ENCODE data around the gene DCST2. TPM values are rescaled to one million over a fixed set of nuclear protein-coding genes. Genes with fewer than 3 reads are reported as not detected.

DCST2 gene
- total and polyA plus RNA-seq, 10 of the 15 experiments (the other 5 are each of a cell fraction or from before 2014, with no cell fraction given) = 0.33 to 0.41 (median 0.36) TPM; not detected in 7

DNA sequence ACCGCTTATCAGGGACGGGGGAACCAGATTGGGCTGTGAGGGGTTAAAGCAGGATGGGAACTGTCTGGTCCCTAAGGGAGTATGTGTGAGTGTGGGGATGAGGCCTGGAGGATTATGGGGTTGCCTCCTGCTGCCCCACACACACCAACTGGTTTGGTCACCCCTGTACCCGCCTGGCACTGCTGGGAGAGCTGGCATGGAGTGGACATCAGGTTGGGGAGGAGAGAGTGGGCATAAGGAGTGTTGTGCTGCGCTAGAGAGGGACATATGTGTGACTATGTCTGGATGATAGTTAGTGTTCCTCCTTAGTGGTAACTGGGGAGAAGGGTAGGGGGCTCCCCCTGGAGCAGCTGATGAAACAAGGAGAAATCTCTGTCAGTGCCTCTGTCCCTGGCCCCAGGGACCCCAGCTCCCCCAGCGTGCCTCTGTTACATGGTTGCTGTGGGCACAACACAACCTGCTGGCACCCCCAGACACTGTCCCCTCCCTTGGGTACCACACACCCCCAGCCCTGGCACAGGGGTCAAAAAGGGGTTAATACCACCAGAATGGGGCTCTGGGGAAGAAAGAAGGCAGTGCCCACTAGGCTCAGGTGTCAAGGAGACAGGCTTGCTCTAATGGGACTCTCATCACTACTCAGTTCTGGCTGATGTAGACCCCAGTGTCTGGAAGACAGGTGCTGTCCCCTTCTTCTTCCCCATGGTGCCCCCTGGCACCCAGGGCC lies 29.1 kb downstream of the DCST2 start (continued):
- TF ChIP-seq SIX5 (IDR thresholded peaks at IDR 0.05; ENCODE audit: low read depth, low read length, severe bottlenecking) (no peak), RAD21 (IDR thresholded peaks at IDR 0.05; ENCODE audit: insufficient read depth, low read depth, low read length) (no peak), SREBF1 (IDR thresholded peaks at IDR 0.05; ENCODE audit: low read length) (no peak), KDM1A (IDR thresholded peaks at IDR 0.05; ENCODE audit: borderline replicate concordance) (no peak), CBX5 (IDR thresholded peaks at IDR 0.05; ENCODE audit: low read depth) (no peak), JUNB (IDR thresholded peaks at IDR 0.05) (no peak), GATAD2B (conservative IDR thresholded peaks at IDR 0.05; ENCODE audit: low read depth) (no peak), RB1 (IDR thresholded peaks at IDR 0.05; ENCODE audit: borderline replicate concordance) (no peak), CHD1 (IDR thresholded peaks at IDR 0.05; ENCODE audit: low read depth, low read length) (no peak), ZNF622 (IDR thresholded peaks at IDR 0.05) (no peak), YY1 (IDR thresholded peaks at IDR 0.05; ENCODE audit: low read depth, low read length) (no peak), CBFB (IDR thresholded peaks at IDR 0.05; ENCODE audit: low read depth) (no peak), BRCA1 (IDR thresholded peaks at IDR 0.05; ENCODE audit: low read depth, low read length) (no peak), HDAC6 (IDR thresholded peaks at IDR 0.05; ENCODE audit: unreplicated experiment) (no peak), TBL1XR1 (IDR thresholded peaks at IDR 0.05; ENCODE audit: low read depth, low read length) (no peak), YBX1 (IDR thresholded peaks at IDR 0.05) (no peak)
- TF ChIP-seq, protein P1, sequence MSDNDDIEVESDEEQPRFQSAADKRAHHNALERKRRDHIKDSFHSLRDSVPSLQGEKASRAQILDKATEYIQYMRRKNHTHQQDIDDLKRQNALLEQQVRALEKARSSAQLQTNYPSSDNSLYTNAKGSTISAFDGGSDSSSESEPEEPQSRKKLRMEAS (IDR thresholded peaks at IDR 0.05; ENCODE audit: low read depth, low read length) = no peak
- TF ChIP-seq, protein P2, sequence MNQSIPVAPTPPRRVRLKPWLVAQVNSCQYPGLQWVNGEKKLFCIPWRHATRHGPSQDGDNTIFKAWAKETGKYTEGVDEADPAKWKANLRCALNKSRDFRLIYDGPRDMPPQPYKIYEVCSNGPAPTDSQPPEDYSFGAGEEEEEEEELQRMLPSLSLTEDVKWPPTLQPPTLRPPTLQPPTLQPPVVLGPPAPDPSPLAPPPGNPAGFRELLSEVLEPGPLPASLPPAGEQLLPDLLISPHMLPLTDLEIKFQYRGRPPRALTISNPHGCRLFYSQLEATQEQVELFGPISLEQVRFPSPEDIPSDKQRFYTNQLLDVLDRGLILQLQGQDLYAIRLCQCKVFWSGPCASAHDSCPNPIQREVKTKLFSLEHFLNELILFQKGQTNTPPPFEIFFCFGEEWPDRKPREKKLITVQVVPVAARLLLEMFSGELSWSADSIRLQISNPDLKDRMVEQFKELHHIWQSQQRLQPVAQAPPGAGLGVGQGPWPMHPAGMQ (IDR thresholded peaks at IDR 0.05; ENCODE audit: borderline replicate concordance) = no peak
- TF ChIP-seq, protein P3, sequence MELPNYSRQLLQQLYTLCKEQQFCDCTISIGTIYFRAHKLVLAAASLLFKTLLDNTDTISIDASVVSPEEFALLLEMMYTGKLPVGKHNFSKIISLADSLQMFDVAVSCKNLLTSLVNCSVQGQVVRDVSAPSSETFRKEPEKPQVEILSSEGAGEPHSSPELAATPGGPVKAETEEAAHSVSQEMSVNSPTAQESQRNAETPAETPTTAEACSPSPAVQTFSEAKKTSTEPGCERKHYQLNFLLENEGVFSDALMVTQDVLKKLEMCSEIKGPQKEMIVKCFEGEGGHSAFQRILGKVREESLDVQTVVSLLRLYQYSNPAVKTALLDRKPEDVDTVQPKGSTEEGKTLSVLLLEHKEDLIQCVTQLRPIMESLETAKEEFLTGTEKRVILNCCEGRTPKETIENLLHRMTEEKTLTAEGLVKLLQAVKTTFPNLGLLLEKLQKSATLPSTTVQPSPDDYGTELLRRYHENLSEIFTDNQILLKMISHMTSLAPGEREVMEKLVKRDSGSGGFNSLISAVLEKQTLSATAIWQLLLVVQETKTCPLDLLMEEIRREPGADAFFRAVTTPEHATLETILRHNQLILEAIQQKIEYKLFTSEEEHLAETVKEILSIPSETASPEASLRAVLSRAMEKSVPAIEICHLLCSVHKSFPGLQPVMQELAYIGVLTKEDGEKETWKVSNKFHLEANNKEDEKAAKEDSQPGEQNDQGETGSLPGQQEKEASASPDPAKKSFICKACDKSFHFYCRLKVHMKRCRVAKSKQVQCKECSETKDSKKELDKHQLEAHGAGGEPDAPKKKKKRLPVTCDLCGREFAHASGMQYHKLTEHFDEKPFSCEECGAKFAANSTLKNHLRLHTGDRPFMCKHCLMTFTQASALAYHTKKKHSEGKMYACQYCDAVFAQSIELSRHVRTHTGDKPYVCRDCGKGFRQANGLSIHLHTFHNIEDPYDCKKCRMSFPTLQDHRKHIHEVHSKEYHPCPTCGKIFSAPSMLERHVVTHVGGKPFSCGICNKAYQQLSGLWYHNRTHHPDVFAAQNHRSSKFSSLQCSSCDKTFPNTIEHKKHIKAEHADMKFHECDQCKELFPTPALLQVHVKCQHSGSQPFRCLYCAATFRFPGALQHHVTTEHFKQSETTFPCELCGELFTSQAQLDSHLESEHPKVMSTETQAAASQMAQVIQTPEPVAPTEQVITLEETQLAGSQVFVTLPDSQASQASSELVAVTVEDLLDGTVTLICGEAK (IDR thresholded peaks at IDR 0.05; ENCODE audit: borderline replicate concordance) = 0 out of 2 replicates have a peak, but pooled peaks have one; percentile 9
